ENCODE results near the gene TP53INP2. TPM values are rescaled to one million over a fixed set of nuclear protein-coding genes. Genes with fewer than 3 reads are reported as not detected.

TP53INP2 gene
- total and polyA plus RNA-seq, 2 of the 13 experiments (the other 11 are each of a cell fraction or from before 2014, with no cell fraction given) = 5.2 to 18.8 TPM

DNA sequence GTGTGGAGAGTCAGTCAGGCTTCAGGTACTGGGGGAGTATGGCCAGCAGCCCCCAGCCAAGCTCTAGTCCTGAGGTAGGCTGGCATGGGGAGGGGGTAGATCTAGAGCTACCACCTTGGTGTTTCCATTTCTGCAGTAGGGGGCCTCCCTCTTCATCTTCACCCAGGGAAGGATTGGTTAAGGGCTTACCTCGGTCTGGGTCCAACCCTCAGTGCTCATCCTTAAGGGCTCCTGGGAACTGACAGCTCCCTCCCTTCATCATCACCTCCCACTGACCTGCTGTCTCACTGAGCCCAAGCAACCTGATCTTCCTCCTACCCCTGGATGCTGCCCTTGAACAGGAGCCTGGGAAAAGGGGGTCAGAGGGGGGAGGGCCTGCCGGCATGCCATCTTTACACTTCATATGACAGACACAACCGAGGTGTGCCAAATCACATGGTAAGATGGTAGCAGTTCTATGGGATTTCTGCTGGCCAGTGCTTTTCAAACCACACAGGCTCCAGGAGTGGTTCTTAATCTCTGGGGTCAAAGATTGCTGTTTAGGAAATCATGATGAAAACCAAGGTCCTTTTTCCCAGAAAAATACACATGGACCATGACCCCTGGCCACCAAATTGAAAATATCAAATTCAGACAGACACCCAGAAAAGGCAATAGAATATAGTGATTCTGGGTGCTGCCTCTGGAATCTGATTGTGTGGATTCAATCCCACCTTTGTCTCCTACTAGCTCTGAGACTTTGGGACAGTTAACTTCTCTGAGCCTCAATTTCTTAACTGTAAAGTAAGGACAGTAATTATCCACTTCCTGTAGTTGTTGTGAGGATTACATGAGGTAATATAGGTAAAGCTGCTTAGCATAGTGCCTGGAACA is 3.0 kb downstream of the TP53INP2 start (continued):
- no peak for TF ChIP-seq RBM39 (IDR thresholded peaks at IDR 0.05; ENCODE audit: low read depth, low read length, poor library complexity, severe bottlenecking)
- TF ChIP-seq, protein P1, sequence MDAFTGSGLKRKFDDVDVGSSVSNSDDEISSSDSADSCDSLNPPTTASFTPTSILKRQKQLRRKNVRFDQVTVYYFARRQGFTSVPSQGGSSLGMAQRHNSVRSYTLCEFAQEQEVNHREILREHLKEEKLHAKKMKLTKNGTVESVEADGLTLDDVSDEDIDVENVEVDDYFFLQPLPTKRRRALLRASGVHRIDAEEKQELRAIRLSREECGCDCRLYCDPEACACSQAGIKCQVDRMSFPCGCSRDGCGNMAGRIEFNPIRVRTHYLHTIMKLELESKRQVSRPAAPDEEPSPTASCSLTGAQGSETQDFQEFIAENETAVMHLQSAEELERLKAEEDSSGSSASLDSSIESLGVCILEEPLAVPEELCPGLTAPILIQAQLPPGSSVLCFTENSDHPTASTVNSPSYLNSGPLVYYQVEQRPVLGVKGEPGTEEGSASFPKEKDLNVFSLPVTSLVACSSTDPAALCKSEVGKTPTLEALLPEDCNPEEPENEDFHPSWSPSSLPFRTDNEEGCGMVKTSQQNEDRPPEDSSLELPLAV (CRISPR knock-in tag; conservative IDR thresholded peaks at IDR 0.05; ENCODE audit: low read depth) = no peak
- no peak; the same call in 1 of the 2 replicates for TF ChIP-seq ZNF335 (CRISPR knock-in tag; IDR thresholded peaks at IDR 0.05)
- TF ChIP-seq, protein P2, sequence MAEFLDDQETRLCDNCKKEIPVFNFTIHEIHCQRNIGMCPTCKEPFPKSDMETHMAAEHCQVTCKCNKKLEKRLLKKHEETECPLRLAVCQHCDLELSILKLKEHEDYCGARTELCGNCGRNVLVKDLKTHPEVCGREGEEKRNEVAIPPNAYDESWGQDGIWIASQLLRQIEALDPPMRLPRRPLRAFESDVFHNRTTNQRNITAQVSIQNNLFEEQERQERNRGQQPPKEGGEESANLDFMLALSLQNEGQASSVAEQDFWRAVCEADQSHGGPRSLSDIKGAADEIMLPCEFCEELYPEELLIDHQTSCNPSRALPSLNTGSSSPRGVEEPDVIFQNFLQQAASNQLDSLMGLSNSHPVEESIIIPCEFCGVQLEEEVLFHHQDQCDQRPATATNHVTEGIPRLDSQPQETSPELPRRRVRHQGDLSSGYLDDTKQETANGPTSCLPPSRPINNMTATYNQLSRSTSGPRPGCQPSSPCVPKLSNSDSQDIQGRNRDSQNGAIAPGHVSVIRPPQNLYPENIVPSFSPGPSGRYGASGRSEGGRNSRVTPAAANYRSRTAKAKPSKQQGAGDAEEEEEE (CRISPR knock-in tag; IDR thresholded peaks at IDR 0.05; ENCODE audit: borderline replicate concordance) = 0 out of 2 replicates have a peak, but pooled peaks have one; percentile 63
- no peak for TF ChIP-seq RARG (CRISPR knock-in tag; IDR thresholded peaks at IDR 0.05; ENCODE audit: low read depth)
- TF ChIP-seq ARHGAP35 (CRISPR knock-in tag; IDR thresholded peaks at IDR 0.05; ENCODE audit: borderline replicate concordance) = 0 out of 2 replicates have a peak, but pooled peaks have one; percentile 67
- peak; percentile 62; the same call in 1 of the 2 replicates for TF ChIP-seq DPF2 (CRISPR knock-in tag; IDR thresholded peaks at IDR 0.05; ENCODE audit: borderline replicate concordance, low read depth)
- peak; percentile 75; the same call in 1 of the 2 replicates for TF ChIP-seq FOXJ3 (CRISPR knock-in tag; IDR thresholded peaks at IDR 0.05; ENCODE audit: borderline replicate concordance)
- 0 out of 2 replicates have a peak, but pooled peaks have one; percentile 28 for TF ChIP-seq HOXA5 (CRISPR knock-in tag; IDR thresholded peaks at IDR 0.05)
- TF ChIP-seq NFKBIZ (CRISPR knock-in tag; IDR thresholded peaks at IDR 0.05) = 0 out of 2 replicates have a peak, but pooled peaks have one; percentile 50
- peak; percentile 67 for TF ChIP-seq FOXO1 (CRISPR knock-in tag; IDR thresholded peaks at IDR 0.05)
- TF ChIP-seq, protein P3, sequence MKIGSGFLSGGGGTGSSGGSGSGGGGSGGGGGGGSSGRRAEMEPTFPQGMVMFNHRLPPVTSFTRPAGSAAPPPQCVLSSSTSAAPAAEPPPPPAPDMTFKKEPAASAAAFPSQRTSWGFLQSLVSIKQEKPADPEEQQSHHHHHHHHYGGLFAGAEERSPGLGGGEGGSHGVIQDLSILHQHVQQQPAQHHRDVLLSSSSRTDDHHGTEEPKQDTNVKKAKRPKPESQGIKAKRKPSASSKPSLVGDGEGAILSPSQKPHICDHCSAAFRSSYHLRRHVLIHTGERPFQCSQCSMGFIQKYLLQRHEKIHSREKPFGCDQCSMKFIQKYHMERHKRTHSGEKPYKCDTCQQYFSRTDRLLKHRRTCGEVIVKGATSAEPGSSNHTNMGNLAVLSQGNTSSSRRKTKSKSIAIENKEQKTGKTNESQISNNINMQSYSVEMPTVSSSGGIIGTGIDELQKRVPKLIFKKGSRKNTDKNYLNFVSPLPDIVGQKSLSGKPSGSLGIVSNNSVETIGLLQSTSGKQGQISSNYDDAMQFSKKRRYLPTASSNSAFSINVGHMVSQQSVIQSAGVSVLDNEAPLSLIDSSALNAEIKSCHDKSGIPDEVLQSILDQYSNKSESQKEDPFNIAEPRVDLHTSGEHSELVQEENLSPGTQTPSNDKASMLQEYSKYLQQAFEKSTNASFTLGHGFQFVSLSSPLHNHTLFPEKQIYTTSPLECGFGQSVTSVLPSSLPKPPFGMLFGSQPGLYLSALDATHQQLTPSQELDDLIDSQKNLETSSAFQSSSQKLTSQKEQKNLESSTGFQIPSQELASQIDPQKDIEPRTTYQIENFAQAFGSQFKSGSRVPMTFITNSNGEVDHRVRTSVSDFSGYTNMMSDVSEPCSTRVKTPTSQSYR (CRISPR knock-in tag; IDR thresholded peaks at IDR 0.05; ENCODE audit: borderline replicate concordance) = peak; percentile 52; the same call in 1 of the 2 replicates
- TF ChIP-seq CHCHD3 (CRISPR knock-in tag; IDR thresholded peaks at IDR 0.05) = no peak
- peak; percentile 43 for TF ChIP-seq PATZ1 (CRISPR knock-in tag; IDR thresholded peaks at IDR 0.05)
- TF ChIP-seq PRPF4 (IDR thresholded peaks at IDR 0.05; ENCODE audit: low read depth, low read length, poor library complexity, severe bottlenecking) = no peak
- no peak for TF ChIP-seq ZNF430 (CRISPR knock-in tag; IDR thresholded peaks at IDR 0.05)
- TF ChIP-seq ZNF503 (CRISPR knock-in tag; IDR thresholded peaks at IDR 0.05) = peak; percentile 57; the same call in 1 of the 2 replicates
